K562 (cell line): ENCODE results near the gene PPARG. TPM values are rescaled to one million over a fixed set of nuclear protein-coding genes. Genes with fewer than 3 reads are reported as not detected.

Experiments used
- ATAC-seq: fragments of 200-7000 bp; cut with Tn5 transposase; 3 replicates; pipeline ENCODE4 v1.9.1; 2020; ENCODE audit warnings: moderate library complexity
- BruUV-seq: library from RNA; stranded (reverse); fragments of 400-500 nt; replicated peaks from 2 replicates; lab custom pipeline; 2021; lab: Mats Ljungman, UMichigan
- CTCF ChIA-PET: fragments of 300-600 bp; formaldehyde crosslinking; extraction: SDS; loops from one replicate; lab custom pipeline; 2021; ENCODE audit warnings: low intra/inter-chr PET ratio; lab: Yijun Ruan, JAX
- POLR2A ChIA-PET: fragments of 300-600, 350-650 bp; sonication (Branson Sonifier 250); formaldehyde crosslinking; extraction: SDS; loops from one replicate; lab custom pipeline; 2021; ENCODE audit warnings: antibody characterized with exemption, inconsistent platforms; lab: Yijun Ruan, JAX
- DNase-seq, 4 experiments: peaks; one replicate each; pipeline versions ENCODE4 v3.0.0 to v3.0.0-alpha.2; 2011 to 2018; ENCODE audit warnings: low spot score in 3 of 4, mixed read lengths in 3 of 4; ENCODE audit errors: extremely low read depth in 1 of 4
- FAIRE-seq: peaks from 2 replicates; lab custom pipeline; 2011; peaks lifted over from hg19 to GRCh38; lab: Jason Lieb, UNC
- H2AFZ ChIP-seq: 2 replicates; pipeline ENCODE4 v1.6.0; 2011; ENCODE audit warnings: low read depth, low read length, control low read depth, inconsistent platforms
- H3K27ac ChIP-seq: fragments of 200-600 bp; 3 replicates; pipeline ENCODE4 v1.8.0; 2011; ENCODE audit warnings: low read depth, mild to moderate bottlenecking, control low read depth, inconsistent platforms, low read length, moderate library complexity, mixed read lengths; ENCODE audit errors: extremely low read depth
- H3K27me3 ChIP-seq, 2 experiments: fragments of 300-600 bp in 1 of 2; 2 replicates in 1 of 2; 3 replicates in 1 of 2; pipeline versions ENCODE4 v1.6.0 to v1.8.0; 2011; ENCODE audit warnings: inconsistent platforms in 2 of 2, low read length in 2 of 2, mild to moderate bottlenecking in 1 of 2, mixed read lengths in 1 of 2, moderate library complexity in 1 of 2; ENCODE audit not compliant: control insufficient read depth in 2 of 2, insufficient read depth in 2 of 2
- H3K36me3 ChIP-seq: fragments of 300-600 bp; 3 replicates; pipeline ENCODE4 v1.8.0; 2011; ENCODE audit warnings: mild to moderate bottlenecking, low read length, inconsistent platforms; ENCODE audit not compliant: control insufficient read depth, insufficient read depth
- H3K4me1 ChIP-seq, 2 experiments: fragments of 200-600 bp in 1 of 2; replicated peaks in 1 of 2; 2 replicates in 1 of 2; 3 replicates in 1 of 2; pipeline versions ENCODE4 v1.5.1 to v1.8.0; 2011; ENCODE audit warnings: inconsistent platforms in 2 of 2, low read length in 2 of 2, mild to moderate bottlenecking in 1 of 2, mixed read lengths in 1 of 2, moderate library complexity in 1 of 2; ENCODE audit not compliant: control insufficient read depth in 2 of 2, insufficient read depth in 2 of 2
- H3K4me2 ChIP-seq: 2 replicates; pipeline ENCODE4 v1.6.1; 2011; ENCODE audit warnings: low read length, control low read depth, inconsistent platforms, mixed read lengths; ENCODE audit not compliant: insufficient read depth
- H3K4me3 ChIP-seq: fragments of 200-600 bp; sonication (generic), shearing (Covaris generic); 2 replicates; pipeline ENCODE4 v1.5.1; 2016; ENCODE audit warnings: control low read depth, inconsistent platforms
- H3K79me2 ChIP-seq: fragments of 200-600 bp; 3 replicates; pipeline ENCODE4 v1.8.0; 2011; ENCODE audit warnings: low read length, inconsistent platforms; ENCODE audit not compliant: control insufficient read depth, insufficient read depth
- H3K9ac ChIP-seq, 2 experiments: 2 replicates each; pipeline versions ENCODE4 v1.6.0 to v1.6.1; 2011; ENCODE audit warnings: low read depth in 2 of 2, low read length in 2 of 2, control low read depth in 1 of 2, inconsistent platforms in 1 of 2, mild to moderate bottlenecking in 1 of 2, mixed read lengths in 1 of 2; ENCODE audit not compliant: insufficient read depth in 1 of 2
- H3K9me1 ChIP-seq: one replicate; pipeline ENCODE4 v1.6.0; 2011; ENCODE audit warnings: inconsistent platforms, mild to moderate bottlenecking, low read length, moderate library complexity; ENCODE audit not compliant: control insufficient read depth, insufficient read depth
- H3K9me3 ChIP-seq: replicated peaks from 2 replicates; pipeline ENCODE4 v1.5.1; 2011; ENCODE audit warnings: low read depth, low read length, inconsistent platforms; ENCODE audit not compliant: control insufficient read depth, insufficient read depth
- H4K20me1 ChIP-seq: replicated peaks from 2 replicates; pipeline ENCODE4 v1.6.1; 2011; ENCODE audit warnings: low read length, inconsistent platforms, mixed read lengths; ENCODE audit not compliant: control insufficient read depth, insufficient read depth
- ARID1B ChIP-seq: fragments of 450-650 bp; IDR thresholded peaks from 2 replicates; pipeline ENCODE4 v1.6.1; 2016; ENCODE audit warnings: antibody characterized with exemption, mild to moderate bottlenecking, inconsistent platforms
- KDM5B ChIP-seq: fragments of 200-600 bp; sonication (generic); IDR thresholded peaks from 2 replicates; pipeline ENCODE4 v1.6.1; 2012; ENCODE audit warnings: low read depth, mild to moderate bottlenecking, moderate library complexity, low read length, control low read depth, inconsistent platforms; ENCODE audit not compliant: insufficient replicate concordance
- KLF16 ChIP-seq: IDR thresholded peaks from 2 replicates; pipeline ENCODE4 v1.6.1; 2016; ENCODE audit warnings: antibody characterized with exemption
- LCOR ChIP-seq: sonication (generic); formaldehyde crosslinking; IDR thresholded peaks from 2 replicates; pipeline ENCODE4 v1.8.0; 2022; ENCODE audit warnings: mild to moderate bottlenecking, missing genetic modification reagents
- MEIS2 ChIP-seq: fragments of 450-650 bp; IDR thresholded peaks from 2 replicates; pipeline ENCODE4 v1.6.1; 2014; ENCODE audit warnings: mild to moderate bottlenecking; ENCODE audit not compliant: partially characterized antibody
- NFIC ChIP-seq: fragments of 450-650 bp; IDR thresholded peaks from 2 replicates; pipeline ENCODE4 v1.6.1; 2017; ENCODE audit warnings: mild to moderate bottlenecking, inconsistent platforms
- NRF1 ChIP-seq, 2 experiments: fragments of 450-650 bp; IDR thresholded peaks in 1 of 2; conservative IDR thresholded peaks in 1 of 2; 2 replicates each; pipeline ENCODE4 v1.6.1; 2014; ENCODE audit warnings: mild to moderate bottlenecking in 2 of 2
- SMARCE1 ChIP-seq: fragments of 450-650 bp; IDR thresholded peaks from 2 replicates; pipeline ENCODE4 v1.7.1; 2016; ENCODE audit warnings: mild to moderate bottlenecking
- ZNF41 ChIP-seq: fragments of 250-450 bp; sonication (Bioruptor Pico); conservative IDR thresholded peaks from 2 replicates; pipeline ENCODE4 v1.4.0; 2020; ENCODE audit warnings: mild to moderate bottlenecking
- WGBS: fragments of 100-300 bp; shearing (Covaris generic); methylation state at CpG from one replicate; pipeline ENCODE4 v1.1.6; 2016; ENCODE audit warnings: low coverage, mixed read lengths; ENCODE audit not compliant: insufficient coverage; ENCODE audit errors: missing lambda C conversion rate; 5-methylcytosine and 5-hydroxymethylcytosine counted together
- in situ Hi-C: fragments of 300-500 bp; cut with MboI; formaldehyde crosslinking; loops from 4 replicates; pipeline ENCODE4 v1.15.0; 2018; ENCODE audit warnings: inconsistent platforms, mixed read lengths
- intact Hi-C: fragments of 100-400 bp; cut with micrococcal nuclease; formaldehyde crosslinking; loops from 2 replicates; pipeline ENCODE4 v1.14.2; 2022
- polyA plus RNA-seq, 8 experiments: library from polyadenylated mRNA; depleted of rRNA in 4 of 8; stranded (reverse) in 5 of 8; unstranded in 3 of 8; fragments of >200 nt; fragmentation: Nextera tagmentation in 2 of 8; fragmentation: Illumina TruSeq in 1 of 8; extraction: Ambion mirVana in 2 of 8; extraction: Trizol in 1 of 8; gene quantifications; 2 replicates each; pipeline versions ENCODE4 v1.2.1 to v1.2.3, GENCODE V29; 2011 to 2014; ENCODE audit warnings: inconsistent platforms in 1 of 8, missing spikeins in 1 of 8
- total RNA-seq, 7 experiments: library from RNA; depleted of rRNA in 6 of 7; stranded (reverse); fragments of >200 nt in 6 of 7; fragmentation: Illumina TruSeq in 2 of 7; extraction: Trizol in 2 of 7; gene quantifications; 2 replicates each; pipeline versions ENCODE4 v1.2.1 to v1.2.3, GENCODE V29; 2011 to 2021; ENCODE audit warnings: low replicate concordance in 1 of 7
- TF ChIP-seq, protein P1 (sequence below), 2 experiments: IDR thresholded peaks in 1 of 2; conservative IDR thresholded peaks in 1 of 2; 2 replicates each; pipeline ENCODE4 v1.6.1; 2016; ENCODE audit warnings: low read depth in 2 of 2, mild to moderate bottlenecking in 1 of 2, missing compliant biosample characterization in 1 of 2, missing genetic modification characterization in 1 of 2, moderate library complexity in 1 of 2
- TF ChIP-seq, protein P2 (sequence below): fragments of 250-450 bp; sonication (Bioruptor Pico); IDR thresholded peaks from 2 replicates; pipeline ENCODE4 v1.8.0; 2022; ENCODE audit warnings: inconsistent platforms

Gene PPARG
- total and polyA plus RNA-seq, 9 of the 15 experiments (the other 6 are each of a cell fraction or from before 2014, with no cell fraction given), result not detected

GRCh38 chr3:12479919-12480427, 191.1 kb downstream of the PPARG start (continued):
- no peak for TF ChIP-seq NRF1 (conservative IDR thresholded peaks at IDR 0.05 in 1 of 2, IDR thresholded peaks at IDR 0.05 in 1 of 2)
- no peak for TF ChIP-seq KDM5B
- no peak for TF ChIP-seq KLF16
- no peak for TF ChIP-seq MEIS2
- 0 out of 2 replicates have a peak, but pooled peaks have one; percentile 38 for TF ChIP-seq LCOR
- TF ChIP-seq ZNF41 (CRISPR knock-in tag), result no peak
- no peak for TF ChIP-seq ARID1B
- TF ChIP-seq, all 486 proteins: peak for 17

DNA sequence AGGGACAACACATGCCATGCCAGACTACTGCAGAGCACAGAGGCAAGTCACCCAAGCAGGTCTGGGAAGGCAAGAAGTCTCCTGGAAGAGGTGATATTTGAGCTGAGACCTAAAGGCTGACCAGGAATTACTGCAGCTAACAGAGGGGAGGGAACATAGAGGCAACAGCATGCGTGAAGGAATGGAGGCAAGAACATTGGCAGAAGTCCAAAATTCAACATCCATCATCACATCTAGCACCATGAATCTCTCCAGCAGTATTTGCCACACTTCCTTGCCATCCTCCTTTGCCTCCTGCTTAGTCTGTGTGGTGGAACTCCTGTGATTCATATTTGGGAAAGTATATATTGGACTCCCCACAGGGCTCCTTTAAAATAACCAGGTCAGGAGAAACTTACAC, 194.5 kb downstream of the PPARG start:
- peaks cover 40% of the 10 kb centered on the region for H3K79me2 ChIP-seq
- TF ChIP-seq MEIS2 (peak; percentile 54), NFIC (peak; percentile 88), SMARCE1 (no peak)
- TF ChIP-seq, protein P1, sequence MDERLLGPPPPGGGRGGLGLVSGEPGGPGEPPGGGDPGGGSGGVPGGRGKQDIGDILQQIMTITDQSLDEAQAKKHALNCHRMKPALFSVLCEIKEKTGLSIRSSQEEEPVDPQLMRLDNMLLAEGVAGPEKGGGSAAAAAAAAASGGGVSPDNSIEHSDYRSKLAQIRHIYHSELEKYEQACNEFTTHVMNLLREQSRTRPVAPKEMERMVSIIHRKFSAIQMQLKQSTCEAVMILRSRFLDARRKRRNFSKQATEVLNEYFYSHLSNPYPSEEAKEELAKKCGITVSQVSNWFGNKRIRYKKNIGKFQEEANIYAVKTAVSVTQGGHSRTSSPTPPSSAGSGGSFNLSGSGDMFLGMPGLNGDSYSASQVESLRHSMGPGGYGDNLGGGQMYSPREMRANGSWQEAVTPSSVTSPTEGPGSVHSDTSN (CRISPR knock-in tag; IDR thresholded peaks at IDR 0.05; ENCODE audit: low read depth), result no peak
- TF ChIP-seq, protein P1 (tag; conservative IDR thresholded peaks at IDR 0.05; ENCODE audit: low read depth), result peak; percentile 43; the same call in 1 of the 2 replicates
- TF ChIP-seq, protein P2, sequence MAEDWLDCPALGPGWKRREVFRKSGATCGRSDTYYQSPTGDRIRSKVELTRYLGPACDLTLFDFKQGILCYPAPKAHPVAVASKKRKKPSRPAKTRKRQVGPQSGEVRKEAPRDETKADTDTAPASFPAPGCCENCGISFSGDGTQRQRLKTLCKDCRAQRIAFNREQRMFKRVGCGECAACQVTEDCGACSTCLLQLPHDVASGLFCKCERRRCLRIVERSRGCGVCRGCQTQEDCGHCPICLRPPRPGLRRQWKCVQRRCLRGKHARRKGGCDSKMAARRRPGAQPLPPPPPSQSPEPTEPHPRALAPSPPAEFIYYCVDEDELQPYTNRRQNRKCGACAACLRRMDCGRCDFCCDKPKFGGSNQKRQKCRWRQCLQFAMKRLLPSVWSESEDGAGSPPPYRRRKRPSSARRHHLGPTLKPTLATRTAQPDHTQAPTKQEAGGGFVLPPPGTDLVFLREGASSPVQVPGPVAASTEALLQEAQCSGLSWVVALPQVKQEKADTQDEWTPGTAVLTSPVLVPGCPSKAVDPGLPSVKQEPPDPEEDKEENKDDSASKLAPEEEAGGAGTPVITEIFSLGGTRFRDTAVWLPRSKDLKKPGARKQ (CRISPR knock-in tag), result no peak
- H3K36me3 ChIP-seq, result peaks cover 23% of the 10 kb centered on the region
- peak overlapping the region; percentile 94 for H3K4me2 ChIP-seq
- no peak overlapping the region for H3K27ac ChIP-seq
- H3K27me3 ChIP-seq, result peaks cover 0 to 5% of the 10 kb centered on the region in 2 experiments; a peak in 2 of 5 replicates
- POLR2A ChIA-PET, result interaction anchor here (1.0 to 1.1 kb wide), 3 partner anchors 13 to 36 kb away, joined by 3 read pairs; no protein-coding TSS in a partner anchor
- FAIRE-seq (peak; percentile 48), ATAC-seq (no peak), DNase-seq (peak in 1 of 4 experiments; percentile 46)
- no peaks in the 10 kb centered on the region for H3K9me3 ChIP-seq
- BruUV-seq, result no TSS peak
- in situ Hi-C loops, result loop anchor here (5.0 kb wide), 1 partner anchor 346 kb away; no protein-coding TSS in a partner anchor
- H3K9ac ChIP-seq, result peak overlapping the region; percentile 87 to 98; a peak in 2 of 4 replicates
- no peaks in the 10 kb centered on the region for H3K9me1 ChIP-seq
- peak overlapping the region; percentile 82 for H3K4me3 ChIP-seq
- intact Hi-C loops, result loop anchor here (5.0 to 10.0 kb wide), 3 partner anchors 239 to 511 kb away; no protein-coding TSS in a partner anchor
- H3K4me1 ChIP-seq, result peaks cover 19 to 22% of the 10 kb centered on the region in 2 experiments
- 10% methylated on average over 1 of the region's 1 CpG for WGBS
- H4K20me1 ChIP-seq, result no peaks in the 10 kb centered on the region
- CTCF ChIA-PET, result no interaction called here
- H2AFZ ChIP-seq, result peak overlapping the region; percentile 99
